ENCODE measurements around the gene FAM32A.

Gene FAM32A

DNA sequence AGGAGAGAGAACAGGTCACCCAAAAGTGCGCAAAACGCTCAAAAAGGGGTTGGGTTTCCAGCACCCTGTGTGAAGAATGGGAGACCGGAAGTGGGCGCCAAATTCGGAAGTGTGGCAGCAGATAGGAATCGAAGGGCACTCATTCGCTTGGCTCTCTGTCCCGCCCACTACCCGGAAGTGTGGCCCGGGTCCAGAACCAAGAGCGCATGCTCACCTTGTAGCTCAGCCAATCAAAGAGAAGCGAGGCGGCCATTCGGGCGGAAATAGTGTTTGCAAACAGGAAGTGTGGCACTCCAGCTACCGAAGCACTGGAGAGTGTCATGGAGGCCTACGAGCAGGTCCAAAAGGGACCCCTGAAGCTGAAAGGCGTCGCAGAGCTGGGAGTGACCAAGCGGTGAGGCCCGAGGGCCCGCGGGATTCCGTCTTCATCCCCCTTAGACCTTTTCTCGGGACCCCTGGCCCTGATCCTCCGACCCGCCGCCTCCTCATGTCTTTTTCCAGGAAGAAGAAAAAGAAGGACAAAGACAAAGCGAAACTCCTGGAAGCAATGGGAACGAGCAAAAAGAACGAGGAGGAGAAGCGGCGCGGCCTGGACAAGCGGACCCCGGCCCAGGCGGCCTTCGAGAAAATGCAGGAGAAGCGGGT lies at the start of gene FAM32A:
FAM32A (plus strand) TSS at position 288 of the 645 bp plus-strand sequence; CDS start at position 321, 33 bp downstream.
- peak; percentile 93 for DNase-seq

DNA sequence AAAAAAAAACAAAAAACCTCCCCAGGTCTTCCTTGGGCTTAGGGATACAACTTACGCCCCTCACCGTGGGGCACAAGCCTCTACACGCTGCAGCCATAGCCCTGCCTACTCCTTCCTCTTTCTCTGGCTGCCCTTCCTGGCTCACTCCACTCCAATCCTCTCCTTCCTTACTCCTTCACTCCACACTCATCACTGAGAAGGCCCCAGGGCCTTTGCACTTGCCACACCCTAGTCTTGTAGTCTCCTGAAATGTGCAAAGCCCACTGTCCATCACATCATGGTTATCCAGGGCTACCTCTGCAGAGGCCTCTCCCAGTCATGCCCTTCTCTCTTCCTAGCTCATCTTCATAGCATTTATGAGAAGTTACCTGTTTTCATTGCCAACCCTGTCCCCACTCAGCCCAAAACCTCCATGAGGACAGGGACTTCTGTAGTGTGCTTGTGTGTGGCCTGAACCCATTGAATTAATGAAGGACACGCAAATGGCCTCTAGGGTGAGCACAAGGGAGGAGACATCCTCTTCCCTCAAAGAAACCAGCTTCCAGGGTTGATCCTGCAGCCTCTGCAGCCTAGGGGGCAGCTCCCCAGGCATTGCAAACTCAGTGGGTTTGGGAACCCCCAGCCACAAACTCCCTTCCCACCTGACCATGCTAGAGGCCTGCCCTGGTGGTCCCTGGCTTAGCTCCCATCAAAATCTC lies 49.6 kb upstream of the FAM32A start:
- DNase-seq, result no peak

DNA sequence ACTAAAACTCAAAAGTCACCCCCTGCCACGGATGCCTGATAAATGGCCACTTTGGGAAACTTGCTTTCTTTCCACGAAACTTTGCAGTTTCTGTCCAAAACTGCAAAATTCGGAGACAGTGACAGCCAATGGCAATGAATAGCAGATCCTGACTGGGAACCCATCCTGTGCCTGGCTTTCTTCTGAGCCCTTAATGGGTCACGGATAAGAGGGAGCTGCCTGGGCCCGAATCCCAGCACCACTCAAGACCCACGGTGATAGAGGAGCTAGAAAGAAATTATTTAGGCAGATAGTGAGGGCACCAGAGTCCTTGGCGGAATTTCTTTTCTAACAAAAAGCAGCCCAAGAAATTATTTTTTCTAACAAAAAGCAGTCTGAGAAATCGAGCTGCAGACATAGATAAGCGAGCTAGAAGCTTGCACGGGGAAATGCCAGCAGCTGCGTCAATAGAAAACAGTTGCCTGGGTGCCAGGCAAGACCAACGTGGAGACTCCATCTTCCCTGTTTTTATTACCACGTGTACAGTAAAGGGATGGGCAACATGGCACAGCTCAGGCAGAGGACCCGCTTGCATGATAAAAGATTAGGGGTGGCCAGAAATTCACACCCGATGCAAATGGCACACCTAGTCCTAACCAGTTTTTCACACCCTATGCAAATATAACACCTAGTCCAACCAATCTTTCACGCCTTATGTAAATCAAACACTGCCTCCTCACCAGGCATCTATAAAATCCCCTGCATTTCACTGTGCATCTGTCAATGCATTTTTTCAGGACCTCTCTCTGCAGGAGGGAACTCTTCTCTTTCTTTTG lies 48.8 kb upstream of the FAM32A start:
- no peak for DNase-seq

DNA sequence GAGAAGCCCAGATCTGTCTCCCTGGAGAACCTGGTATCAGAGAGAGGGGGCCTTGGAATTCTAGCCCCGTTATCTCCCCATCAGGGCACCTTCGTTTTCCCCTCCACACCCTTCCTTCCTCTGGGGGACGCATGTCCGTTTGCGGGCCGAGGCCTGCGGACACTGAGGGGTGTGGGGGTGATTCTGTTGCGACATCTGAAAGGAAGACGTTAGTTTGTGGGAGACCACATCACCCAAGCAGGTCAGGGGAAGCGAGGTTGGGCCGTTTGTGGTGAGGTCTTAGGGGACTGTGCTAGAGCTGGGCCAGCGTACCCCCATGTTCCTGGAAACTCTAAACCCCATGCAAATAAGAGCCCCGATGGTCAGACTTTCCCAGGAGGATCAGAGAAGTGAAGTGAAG lies 45.5 kb upstream of the FAM32A start:
- DNase-seq, result no peak

DNA sequence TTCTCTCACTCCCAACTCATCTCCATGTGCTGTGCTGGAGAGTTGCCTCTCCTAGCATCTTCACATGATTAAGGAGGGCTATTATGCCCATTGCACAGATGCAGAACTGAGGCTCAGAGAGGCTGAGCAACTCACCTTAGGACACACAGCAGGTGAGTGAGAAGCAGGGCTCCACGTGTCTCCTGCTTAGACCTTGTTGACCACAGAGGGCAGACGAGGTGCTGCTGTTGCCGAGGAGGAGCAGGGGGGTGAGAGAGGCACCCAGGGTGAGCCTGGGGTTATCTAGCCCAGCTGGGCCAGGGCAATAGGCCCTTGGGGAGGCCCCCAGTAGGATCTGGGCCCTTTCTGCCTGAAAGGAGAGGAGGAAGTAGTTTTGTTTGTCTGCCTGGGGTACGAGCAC lies 44.2 kb upstream of the FAM32A start:
- DNase-seq, result no peak

DNA sequence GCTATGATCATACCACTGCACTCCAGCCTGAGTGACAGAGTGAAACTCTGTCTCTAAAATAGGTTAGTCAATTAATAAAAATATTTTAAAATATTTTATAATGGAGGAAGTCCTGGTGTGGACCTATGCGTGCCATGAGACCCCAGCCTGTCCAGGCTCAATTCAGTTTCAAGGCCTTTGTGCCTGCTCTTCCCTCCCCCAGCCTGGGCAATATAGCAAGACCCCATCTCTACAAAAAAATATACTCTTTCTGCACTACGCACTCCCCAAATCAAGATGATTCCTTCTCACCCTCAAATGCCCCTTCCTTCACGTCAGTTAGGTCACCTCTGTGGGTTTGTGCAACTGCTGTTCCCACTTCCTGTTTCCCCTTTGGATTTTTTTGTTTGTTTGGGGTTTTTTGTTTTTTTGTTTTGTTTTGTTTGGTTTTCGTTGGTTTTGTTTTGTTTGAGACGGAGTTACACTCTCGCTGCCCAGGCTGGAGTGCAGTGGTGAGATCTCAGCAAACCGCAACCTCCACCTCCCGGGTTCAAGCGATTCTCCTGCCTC lies 43.1 kb upstream of the FAM32A start:
- DNase-seq, result no peak

DNA sequence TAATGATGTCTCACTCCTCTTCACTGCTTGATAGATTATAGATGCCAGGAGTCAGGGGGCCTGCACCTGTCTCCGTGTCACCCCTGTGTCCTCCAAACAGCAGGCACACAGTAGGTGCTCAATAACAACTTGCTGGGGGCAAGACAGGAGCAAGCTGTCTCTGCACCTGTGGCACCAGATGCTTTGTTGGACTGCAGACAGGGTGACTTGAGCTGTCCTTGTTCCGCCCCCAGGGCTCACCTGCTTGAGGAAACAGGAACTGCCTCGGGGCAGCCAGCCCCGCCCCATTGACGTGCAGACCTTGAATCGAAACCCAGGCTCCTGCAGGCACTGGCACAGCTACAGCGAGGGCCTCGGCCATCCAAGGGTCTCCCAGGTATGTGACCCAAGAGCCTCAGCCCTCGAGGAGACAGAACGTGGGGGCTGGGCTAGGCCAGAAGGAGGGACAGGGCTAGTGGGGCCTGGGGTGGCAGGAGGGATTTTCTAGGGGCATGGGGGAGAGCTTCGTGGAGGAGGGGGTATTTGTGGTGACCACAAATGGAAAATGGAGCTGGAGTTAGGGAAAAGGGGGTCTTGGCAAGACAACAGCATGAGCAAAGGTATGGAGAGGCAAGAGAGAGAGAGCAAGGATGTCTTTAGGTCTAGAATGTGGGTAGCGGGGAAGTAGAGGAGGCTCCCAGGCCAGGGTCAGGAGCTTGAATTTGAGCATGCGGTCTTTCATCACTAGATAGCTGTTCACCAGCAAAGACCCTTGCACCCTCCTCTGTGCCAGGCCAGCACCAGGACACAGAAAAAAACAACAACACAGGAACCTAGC lies 41.6 kb upstream of the FAM32A start, which contains the start of gene HSH2D:
HSH2D (plus strand) TSS at position 287 of the 817 bp plus-strand sequence. CDS start 5,066 bp downstream, outside the sequence.
- DNase-seq, result peak; percentile 44

DNA sequence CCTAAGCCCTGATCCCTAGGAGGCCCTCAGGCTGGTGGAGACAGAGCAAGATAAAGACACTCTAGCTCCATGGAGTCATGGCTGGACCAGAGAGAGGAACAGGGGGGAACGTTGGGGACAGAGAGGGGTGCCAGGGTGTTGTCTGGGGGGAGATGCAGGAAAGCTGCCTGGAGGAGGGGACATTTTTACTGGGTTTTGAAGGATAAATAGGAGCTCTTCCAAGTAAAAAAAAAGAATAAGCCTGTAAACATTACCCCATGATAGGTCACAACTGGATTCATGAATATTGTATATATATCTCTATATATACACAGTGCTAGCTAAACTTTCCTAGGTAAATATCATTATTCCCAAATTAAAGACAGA lies 41.0 kb upstream of the FAM32A start:
- DNase-seq, result no peak

DNA sequence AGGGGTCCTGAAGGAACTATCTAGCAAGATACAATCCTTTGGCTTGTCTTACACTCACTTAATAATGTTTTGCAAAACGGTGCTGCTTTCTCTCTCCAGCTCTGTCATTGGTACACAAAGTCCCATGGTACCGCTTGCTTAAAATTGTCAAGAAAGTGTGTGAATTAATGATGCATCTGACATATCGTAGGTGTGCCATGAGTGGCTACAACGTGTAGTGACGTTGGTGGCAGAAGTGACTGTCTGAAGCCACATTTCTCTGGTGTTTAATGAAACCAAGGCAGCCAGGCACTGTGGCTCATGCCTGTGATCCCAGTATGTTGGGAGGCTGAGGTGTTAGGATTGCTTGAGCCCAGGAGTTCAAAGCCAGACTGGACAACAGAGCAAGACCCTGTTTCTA lies 39.1 kb upstream of the FAM32A start:
- DNase-seq, result no peak

DNA sequence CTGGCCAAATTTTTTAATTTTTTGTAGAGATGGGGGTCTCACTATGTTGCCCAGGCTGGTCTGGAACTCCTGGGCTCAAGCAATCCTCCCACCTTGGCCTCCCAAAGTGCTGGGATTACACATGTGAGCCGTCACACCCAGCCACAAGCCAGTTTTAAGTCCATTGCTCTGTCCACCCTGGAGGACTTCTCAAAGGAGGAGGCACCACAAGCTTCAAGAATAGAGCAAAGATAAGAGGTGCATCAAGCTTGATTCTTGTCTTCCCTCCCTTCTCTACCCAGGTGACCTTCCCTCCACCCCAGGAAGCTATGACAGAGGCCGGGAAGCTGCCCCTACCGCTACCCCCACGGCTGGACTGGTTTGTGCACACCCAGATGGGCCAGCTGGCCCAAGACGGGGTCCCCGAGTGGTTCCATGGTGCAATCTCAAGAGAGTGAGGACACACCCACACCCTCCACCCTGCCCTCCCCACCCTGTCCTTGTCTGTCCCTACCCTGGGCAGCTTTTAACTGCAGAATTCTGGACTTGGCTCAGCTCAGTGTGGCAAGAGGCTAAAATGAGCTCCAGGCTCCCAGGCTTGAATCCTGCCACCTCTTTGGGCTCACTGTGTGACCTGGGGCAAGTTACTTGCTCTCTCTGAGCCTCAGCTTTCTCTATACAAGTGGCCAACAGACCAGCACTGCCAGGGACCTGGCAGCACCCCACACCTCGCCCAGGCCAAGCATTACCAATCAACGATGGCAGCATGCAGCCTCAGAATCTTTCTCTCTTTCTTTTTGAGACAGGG lies 36.6 kb upstream of the FAM32A start:
- no peak for DNase-seq

DNA sequence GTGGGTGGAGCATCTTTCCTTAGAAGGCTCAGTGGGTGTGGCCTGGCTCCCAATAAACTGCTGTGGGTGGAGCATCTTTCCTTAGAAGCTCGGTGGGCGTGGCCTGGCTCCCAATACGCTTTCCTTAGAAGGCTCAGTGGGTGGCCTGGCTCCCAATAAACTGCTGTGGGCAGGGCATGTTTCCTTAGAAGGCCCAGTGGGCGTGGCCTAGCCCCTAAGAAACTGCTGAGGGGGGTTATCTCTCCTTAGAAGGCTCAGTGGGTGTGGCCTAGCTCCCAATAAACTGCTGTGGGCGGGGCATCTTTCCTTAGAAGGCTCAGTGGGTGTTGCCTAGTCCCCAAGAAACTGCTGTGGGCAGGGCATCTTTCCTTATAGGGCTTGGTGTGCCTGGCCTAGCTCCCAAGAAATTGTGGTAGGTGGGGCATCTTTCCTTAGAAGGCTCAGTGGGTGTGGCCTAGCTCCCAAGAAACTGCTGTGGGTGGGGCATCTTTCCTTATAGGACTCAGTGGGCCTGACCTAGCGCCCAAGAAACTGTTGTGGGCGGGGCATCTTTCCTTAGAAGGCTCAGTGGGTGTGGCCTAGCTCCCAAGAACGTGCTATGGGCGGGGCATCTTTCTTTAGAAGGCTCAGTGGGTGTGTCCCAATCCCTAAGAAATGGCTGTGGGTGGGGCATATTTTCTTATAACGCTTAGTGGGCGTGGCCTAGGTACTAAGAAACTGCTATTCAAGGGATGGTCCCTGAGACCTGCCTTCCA lies 31.5 kb upstream of the FAM32A start:
- DNase-seq, result no peak

DNA sequence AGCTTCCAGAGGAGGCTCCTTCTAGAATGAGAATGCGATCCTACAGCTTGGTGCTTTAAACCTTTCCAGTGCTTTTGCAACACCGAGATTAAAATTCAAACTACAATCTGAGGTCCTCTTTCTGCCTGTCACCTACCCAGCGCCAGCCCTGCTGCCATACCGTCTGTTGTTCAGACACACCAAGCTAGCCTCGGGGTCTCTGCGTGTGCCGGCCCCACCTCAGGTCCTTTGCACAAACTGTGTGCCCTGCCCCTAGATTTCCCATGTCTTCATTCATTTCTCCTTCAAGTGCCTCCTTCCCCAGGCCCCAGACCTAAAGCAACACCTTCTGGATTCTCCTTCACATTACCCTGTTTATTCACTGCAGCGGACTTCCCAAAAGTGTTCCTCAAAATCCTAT lies 30.7 kb upstream of the FAM32A start:
- DNase-seq, result no peak

DNA sequence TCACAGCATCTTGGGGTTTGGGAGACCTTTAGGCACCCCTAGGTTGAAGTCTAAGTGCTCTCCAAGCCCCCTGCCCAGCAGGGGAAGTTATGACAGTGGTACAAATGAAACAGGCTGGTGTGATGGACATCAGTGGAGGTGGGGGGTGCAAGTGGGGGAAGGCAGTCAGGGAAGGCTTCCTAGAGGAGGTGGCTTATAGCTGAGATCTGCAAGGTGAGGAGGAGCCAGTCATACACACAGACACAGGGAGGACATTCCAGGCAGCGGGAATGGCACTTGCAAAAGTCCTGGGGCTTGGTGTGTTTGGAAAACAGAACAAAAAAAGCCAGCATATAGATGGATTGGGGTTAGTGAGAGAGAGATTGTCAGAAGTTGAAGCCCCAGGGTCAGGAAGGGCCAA lies 30.1 kb upstream of the FAM32A start:
- DNase-seq, result no peak

DNA sequence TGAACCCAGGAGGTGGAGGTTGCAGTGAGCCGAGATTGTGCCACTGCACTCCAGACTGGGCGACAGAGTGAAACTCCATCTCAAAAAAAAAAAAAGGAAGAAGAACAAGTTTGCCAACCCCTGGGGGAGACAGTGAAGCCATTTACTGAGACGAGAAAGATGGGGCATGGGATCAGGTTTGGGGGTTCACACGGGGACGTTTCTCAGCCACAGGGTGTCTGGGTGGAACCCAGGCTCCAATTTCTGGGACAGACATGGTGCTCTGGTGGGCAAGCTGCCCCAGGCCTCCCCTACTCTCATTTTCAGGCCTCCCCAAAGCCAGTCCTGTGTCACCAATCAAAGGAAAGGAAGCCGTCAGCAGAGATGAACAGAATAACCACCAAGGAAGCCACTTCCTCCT lies 28.3 kb upstream of the FAM32A start:
- no peak for DNase-seq

DNA sequence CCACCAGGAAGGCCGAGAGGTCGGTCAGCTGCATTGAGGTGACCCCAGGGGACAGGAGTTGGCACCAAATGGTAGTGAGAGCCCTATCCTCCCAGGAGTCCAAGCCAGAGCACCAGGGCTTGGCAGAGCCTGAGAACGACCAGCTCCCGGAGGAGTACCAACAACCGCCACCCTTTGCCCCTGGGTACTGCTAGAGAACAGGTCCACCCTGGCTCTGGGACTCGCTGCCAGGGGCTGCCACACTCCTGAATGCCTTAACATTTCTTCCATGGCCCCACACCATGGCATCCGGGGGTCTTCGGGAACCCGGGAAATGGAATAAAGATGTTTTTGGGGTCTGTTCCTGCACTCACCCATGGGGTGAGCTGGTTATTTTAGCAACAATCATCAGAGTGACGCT lies 27.6 kb upstream of the FAM32A start:
- DNase-seq, result no peak

DNA sequence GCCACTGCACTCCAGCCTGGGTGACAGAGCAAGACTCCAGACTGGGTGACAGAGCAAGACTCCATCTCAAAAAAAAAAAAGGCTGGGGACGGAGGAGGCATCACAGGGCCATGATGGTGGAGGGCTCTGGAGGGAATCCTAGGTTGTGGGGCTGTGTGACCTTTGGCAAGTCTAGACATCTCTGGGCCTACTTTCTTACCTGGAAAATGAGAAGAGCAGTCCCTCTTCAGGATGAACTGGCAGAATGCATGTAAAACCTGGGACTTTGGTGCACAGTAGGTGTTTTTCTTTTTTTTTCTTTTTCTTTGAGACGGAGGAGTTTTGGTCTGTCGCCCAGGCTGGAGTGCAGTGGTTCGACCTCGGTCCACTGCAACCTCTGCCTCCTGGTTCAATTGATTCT lies 25.6 kb upstream of the FAM32A start:
- DNase-seq, result no peak

DNA sequence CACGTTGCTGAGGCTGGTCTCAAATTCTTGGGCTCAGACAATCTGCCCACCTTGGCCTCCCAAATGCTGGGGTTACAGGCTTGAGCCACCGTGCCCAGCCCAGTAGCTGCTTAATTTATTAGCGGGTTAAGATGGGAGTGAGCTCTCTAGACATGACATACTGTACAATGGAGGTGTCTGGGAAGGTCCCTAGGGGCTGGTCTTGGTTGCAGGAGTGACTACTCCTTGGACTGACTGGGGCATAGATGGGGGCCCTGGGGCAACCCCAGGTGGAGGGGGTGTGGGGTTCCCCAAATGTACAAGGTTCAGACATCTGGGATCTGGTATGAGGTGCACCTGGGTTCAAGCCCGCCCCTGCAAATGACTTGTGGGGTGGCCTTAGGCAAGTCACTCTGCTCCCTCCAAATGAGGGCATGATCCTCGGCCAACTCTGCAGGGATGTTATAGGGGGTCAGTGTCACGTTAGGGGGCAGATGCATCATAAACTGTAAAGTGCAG lies 24.7 kb upstream of the FAM32A start:
- DNase-seq, result no peak

DNA sequence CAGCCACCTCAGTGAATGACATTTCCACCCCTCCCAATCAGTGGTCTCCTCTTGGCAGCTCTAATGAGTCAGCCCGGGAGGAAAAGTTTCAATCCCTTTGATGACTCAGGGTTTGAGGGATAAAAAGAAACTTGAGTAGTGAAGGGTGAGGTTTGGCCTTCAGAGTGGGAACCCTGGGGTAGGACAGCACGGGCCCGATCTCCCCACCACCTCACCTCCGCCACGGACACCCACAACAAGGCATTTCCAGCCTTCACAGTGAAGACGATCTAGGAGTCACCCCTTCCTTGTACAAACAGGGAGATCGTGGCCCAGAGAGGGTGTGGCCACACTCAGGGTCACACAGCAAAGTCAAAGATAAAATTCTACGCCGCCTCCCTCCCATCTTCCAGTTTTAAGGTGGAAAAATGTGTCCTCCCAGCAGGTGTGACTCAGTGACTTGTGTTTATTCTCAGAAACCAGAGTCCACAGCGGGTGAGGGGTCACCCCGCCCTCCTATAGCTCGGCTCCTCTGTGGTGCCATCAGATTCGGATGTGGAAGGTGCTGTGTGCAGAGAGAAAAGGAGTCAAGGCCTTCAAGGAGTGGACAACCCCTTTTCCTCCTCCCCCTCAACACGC lies 24.2 kb upstream of the FAM32A start:
- DNase-seq, result no peak

DNA sequence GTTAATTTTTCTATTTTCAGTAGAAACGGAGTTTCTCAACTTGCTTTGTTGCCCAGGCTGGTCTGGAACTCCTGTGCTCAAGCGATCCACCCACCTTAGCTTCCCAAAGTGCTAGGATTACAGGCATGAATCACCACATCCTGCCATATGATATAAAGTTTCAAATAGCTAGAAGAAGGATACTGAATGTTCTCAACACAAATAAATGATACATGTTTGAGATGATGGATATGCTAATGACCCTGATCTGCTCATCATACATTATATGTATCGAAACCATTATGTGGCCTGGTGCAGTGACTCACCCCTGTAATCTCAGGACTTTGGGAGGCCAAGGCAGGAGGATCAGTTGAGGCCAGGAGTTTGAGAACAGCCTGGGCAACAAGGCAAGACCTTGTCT lies 23.4 kb upstream of the FAM32A start:
- no peak for DNase-seq

DNA sequence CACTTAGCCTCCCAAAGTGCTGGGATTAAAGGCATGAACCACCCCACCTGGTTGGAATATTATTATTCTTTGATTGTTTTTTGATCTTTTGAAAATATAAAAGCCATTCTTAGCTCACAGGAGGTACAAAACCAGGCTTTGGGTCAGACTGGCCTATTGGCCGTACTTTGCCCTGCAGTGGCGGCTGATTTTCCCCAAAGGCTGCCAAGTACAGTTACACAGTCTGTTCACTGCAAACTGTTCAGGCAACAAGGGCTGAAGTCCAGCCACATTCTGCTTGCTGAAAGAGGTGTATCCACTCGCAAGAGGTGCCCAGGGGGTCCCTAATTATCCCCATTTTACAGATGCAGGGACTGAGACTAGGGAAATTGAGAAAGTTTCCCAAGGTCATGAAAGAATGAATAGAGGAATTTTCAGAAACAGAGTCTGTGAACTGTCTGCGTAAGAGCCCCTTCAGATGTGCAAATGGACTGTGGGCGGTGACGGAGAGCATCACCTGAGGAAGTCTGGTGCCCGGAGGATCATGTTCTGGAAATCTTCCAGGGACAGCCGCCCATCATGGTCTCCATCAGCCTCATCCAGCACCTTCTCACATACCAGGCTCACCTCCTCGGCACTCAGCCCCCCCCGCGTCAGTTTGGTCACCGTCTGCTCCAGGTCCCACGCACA lies 20.9 kb upstream of the FAM32A start:
- no peak for DNase-seq

All from NCI-H510A (cell line).